DMS53 treated with DMSO at 0.1 percent for 48 hours (cell line): ENCODE data around the gene REN.

Experiments used
- DNase-seq: peaks from one replicate; lab custom pipeline; 2025; ENCODE audit not compliant: unreplicated experiment; lab: John Stamatoyannopoulos, UW

Gene REN

DNA sequence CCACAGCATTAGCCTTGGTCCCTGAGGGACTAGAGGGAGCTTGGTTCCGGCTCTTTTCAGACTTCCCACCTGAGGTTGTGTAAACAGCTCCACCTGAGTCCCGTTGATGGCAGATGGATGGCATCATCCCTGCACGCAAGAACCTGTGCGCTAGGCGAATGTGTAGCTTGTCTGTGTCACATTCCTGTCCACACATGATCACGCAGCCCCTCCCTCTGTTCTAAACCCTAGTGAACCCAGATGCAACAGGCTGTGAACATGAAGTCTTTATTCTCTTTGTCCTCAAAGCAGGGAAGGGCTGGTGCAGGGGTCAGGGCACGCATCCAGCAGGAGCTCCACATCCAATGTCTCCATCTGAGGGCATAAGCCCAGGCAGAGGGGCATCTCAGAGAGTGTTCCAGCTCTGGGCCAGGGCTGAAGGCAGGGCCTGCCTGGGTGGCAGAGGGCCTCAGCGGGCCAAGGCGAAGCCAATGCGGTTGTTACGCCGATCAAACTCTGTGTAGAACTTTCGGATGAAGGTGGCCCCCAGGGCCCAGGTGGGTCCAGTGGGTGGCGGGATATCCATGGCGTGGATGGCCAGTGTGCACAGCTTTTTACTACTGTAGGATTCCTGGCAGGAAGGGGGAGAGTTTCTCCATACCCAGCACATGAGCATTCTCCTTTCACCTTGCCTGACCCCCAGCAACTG is 11.4 kb downstream of the REN start:
- peak; percentile 44 for DNase-seq

DNA sequence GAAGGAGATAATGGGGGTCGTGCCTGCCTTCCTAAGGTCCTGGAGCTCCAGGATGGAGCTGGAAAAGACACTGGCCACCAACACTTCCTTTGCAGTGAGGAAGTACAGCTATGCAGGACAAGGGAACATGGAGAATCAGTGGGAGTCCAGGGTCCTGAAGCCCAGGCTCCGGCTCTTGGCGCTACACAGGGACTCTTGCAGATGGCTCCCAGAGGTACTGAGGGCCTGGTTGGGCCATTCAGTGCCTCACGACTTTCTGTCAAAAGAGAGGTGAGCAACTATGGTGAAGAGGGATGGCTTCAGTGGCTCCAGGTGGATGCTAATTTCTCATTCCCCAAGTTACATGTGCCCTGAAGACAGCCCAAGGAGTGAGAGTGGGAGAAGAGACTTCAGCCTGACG is 12.5 kb downstream of the REN start:
- no peak for DNase-seq

DNA sequence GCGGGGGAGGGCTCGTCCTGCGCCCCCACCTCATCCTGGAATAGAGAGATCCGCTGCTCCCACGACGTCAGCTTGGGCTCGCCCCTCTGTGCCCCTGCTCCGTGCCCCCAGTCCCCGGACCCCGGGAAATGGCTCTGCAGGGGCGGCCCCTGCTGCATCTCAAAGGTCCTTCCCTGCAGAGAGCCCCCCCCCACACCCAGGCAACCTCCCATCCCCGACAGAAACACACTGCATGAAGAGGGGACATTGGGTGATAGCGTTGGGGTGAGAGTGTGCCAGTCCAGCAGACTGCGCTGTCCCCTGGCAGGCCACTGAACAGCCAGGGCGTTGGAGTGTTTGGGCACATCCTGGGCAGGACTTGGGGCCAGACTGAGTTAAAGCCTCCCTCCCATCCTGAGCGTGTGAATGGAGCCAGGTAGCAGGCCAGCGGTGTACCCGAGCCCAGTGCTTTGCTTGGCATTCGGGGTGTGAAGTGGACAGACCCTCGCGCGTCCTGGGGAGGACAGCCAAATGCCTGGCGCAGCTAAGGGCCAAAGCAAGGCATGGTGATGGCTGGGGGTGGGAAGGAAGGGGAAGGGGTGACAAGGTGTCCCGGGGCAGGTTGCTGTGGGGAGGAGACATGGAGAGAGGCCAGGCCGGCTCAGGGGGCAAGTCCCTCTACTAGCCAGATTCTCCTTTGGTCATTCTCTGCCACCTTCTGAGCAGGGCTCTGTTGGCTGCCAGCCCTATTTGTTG is 13.7 kb downstream of the REN start:
- peak; percentile 11 for DNase-seq

DNA sequence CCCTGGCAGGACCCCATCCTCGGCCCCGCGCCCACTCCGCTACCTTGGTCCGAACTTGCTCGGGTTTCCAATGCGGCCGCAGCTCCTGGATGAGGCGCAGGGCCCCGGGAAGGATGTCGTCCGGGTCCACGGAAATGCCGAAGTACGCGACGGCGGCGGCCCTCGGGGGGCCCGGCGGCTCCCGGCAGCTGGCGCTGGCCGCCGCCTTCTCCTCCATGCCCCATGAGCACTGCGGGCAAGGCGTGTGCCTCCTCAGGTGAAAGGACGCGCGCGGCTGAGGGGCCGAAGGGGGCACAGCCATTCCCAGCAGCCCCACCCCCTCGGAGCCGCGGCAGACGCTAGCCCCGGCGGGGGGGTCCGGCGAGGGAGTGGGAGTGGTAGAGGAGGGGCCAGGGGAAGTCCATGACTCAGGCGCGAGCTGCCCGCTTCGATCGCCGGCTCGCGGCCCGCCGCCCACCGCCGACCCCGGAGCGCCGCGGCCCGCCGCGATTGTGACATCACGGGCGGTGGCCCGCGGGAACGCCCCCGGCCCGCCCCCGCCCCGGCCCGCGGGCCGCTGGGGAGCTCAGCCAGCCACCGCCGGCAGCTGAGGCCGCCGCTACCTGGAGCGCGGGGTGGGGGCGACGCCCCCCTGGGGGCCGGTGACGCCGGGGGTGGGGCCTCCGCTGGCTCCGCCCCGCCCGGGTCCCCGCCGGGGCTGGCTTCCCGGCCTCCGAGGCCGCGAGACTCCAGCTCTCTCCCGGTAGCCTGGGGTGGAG is 14.4 kb downstream of the REN start, which contains the start of gene ETNK2:
Gene ETNK2 (minus strand): TSS at position 493 of the 758 bp plus-strand sequence. CDS start 192 bp downstream, at position 301.
- DNase-seq: peak; percentile 48

DNA sequence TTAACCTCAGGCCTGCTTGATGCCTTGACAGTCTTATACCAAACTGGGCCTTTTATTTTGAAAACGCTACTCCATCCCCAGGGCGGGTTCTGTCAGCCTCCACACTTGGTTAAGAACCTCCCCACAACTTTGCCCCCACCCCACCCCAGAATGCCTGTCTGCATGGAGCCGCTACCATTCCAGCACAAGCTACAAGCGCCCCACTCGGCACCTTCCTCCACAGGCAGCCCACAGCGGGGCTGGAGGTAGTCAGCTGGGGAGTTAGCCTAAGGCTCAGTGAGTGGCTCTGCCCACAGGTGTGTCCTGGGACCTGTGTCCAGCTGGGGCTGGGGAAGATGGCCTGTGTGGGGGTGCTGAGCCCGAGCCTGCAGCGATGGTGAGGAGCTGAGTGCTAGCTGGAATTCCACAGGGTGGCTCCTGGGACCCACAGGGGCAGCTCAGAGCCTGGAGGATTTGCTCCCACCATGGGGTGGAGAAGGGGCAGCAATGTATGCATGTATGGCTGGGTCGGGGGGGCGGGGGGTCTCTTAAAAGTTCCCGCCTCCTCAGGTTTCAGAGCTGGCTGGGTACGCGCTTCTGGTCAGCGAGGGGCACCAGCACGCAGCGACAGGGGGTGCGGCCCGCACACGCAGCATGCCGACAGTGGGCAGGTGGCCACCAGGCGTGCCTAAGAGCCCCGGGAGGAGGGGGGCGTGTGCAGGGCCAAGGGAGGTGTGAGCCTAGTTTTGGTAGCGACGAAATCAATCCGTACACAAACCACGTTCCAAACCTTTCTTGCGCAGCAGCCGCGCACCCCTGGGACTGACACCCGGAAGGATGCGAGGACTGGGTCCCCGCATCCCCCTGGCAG is 15.2 kb downstream of the REN start:
- DNase-seq: no peak

DNA sequence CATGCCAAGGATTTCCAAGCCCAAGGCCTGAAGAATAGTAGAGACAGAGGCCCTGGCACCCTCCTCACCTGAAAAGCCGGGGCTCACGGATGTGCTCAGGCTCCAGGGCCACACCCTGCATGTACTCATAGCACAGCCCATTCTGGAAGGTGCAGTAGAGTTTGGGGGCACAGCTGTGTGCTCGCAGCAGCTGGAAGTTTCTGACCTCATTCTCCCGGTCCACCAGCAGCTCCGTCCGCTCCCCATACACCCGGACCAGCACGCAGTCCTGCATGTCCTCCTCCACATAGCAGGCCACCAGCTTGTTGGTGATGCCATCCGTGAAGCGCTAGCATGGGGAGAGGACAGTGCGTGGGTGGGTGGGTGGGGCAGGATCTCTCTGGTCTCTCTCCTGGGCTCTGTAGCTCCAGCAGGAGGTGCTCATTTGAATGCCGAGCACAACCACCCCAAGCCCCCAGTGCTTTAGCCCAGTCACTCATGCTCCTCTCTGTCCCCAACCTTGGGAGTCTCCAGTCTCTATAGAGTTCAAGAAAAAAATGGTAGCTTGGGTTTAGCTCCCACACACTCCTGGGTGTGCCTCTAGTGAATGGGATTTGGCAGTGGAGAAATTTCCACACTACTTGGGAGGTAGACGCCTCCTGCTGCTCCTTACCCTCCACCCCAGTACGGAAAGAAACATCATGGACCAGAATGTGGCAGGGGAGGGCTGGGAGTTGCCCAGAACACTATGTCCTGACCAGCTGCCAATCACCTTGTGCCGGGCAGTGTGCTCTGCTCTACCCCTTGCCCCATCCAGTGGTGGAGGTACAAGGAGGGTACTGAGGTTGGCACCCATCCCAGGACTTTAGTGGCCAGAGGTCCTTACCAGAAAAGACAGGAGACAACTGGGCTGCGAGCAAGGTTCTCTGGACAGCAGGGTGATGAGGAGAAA is 16.2 kb downstream of the REN start:
- no peak for DNase-seq

DNA sequence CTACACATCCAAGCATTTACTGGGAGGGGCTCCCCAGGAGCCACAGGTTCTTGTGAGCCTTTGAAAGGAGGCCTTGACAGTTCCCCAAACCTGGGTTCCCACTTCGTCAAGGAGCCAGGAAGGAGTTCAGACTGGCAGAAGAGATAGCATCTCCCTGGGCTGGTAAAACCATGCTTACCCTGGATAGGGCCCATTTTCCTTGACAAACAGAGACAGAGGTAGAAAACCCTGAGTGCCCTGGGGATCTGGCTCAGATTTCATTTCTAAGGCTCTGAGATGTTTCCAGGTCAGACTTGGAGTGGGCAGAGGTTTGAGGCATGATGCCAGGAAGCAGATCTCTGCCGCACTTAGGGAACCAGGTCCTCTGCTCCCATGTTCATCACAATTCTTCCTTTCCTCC is 17.0 kb downstream of the REN start:
- no peak for DNase-seq

DNA sequence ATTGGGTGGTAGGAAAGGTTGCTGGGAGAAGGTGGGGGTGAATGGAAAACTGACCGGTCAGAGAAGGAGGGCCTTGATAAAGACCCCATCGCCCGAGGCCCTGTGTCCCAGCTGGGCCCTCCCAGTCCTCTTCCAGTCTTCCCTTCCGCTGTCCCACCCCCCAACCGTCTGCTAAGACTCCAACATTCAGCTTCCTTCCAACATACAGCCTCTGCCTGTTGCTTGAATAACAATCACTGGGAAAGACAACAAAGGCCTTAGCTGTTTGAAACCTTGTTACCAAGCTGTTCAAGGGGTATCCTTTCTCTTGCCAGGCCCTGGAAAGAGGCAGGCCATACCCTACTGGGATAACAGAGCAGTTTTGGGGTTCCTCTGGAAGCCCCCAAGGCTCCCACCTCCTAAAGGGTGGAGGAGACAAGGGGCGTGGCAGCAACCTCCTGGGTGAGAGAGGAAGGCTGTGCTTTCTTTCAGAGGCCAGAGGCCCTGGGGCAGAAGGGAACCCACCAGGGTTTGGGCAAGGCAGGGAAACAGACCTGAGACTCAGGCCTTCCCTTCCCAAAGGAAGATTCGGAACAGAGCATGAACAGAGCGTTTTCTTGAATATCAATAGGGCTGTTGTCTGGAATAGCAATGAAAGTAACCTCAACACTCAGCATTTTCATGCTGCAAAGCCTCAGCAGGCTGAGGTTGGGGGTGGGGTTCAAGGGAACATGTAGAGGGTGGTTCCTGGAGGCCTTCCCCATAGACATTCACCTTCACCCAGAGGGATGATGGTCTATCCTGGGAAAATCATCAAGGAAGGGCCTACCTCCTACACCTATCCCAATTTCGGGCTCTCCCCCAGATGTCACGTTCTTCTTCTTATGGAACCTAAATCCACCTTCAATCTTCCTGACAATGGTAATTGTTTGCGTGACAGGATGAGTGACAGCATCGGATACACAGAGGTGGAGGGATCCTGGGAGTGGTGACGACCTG is 18.4 kb downstream of the REN start:
- DNase-seq: no peak

DNA sequence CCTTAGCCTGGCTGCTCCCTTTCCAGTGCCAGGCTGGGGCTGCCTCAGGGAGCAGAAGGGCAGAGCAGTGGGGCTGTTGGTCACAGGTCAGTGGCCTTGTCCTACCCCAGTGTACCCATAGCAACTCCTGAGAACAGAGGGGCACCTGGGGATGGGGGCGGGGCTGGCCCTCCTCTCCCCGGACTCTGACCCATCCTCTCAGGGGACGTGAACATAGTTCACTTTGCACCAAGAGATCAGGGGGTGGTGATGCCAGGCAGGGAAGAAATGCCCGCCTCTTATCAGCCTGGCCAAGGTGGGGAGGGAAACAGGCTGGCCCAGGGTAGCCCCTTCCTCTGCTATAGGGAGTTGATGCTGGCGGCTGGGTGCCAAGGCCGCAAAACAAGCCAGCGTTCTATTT is 19.2 kb downstream of the REN start:
- DNase-seq: no peak

DNA sequence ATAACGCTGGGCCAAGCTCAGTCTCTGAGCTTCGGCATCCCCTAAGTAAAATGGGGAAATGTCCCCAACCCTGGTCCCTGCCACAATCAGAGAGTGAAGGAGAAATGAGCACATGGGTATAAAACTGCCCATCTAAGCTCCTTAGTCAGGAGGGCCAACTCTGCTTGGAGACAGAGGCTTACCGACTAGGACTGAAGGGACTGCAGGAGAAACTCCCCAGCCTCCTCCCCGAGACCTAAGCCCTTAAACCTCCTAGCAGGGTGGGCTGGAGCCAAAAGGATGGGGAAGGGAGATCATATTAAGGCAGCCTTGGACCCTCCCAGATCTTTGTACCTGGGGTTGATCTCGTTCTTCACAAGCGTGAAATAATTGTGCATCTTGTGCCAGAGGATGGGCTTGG is 19.8 kb downstream of the REN start:
- DNase-seq: no peak

DNA sequence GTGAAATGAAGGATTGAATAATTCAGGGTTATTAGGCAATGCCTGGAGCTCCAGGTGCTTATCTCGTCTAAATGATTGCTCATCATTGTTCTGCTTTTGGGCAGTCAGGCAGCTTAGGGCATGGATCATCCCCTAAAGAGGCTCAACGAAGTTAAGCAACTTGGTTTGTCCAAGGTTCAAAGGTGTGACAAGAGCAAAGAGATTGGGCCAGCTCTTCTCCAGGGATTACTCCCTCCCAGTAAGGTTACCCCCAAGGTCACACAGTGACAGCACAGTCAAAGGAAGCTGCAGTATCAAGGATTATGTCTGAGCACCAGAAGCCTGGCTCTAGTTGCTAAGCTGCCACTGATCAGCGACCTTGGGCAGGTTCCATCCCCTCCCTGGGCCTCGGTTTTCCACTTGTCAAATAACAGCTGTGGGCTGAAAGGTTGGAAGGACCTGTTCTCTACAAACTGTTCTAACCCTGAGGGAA is 21.1 kb downstream of the REN start:
- no peak for DNase-seq

DNA sequence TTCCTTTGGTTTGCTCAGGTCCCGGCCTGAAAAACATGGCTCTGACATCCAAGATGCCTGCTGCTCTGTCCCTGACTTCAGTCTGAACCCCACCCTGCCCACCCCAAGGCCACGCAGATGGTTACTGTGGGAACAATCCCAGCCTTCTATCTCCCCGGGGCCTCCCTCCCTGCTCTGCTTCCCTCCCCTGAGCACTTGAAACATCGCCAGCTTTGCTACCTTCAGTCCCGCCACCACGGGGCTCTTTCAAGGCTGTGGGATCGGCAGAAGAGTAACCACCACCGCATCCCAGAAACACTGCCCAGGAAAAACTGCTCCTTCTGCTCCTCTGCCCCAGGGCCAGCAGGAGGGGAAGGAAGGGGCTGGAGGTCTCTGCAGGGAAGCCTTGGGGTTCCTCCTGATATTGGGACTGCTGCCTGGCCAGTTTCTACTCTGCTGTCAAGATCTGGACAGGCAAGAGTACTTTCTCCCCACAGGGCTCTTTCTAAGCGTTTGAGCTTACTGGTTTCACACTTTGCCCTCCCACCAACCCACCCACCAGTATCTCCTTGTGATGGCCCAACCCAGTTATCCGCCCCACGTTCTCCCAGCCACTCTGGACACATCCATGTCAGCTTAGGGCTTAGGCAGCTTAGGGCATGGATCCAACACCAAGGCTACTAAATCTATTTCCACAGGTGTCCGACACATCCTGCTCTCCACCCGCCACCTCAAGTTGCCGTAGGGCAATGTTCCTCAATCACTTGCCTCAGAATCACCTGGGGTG is 22.7 kb downstream of the REN start:
- DNase-seq: no peak

DNA sequence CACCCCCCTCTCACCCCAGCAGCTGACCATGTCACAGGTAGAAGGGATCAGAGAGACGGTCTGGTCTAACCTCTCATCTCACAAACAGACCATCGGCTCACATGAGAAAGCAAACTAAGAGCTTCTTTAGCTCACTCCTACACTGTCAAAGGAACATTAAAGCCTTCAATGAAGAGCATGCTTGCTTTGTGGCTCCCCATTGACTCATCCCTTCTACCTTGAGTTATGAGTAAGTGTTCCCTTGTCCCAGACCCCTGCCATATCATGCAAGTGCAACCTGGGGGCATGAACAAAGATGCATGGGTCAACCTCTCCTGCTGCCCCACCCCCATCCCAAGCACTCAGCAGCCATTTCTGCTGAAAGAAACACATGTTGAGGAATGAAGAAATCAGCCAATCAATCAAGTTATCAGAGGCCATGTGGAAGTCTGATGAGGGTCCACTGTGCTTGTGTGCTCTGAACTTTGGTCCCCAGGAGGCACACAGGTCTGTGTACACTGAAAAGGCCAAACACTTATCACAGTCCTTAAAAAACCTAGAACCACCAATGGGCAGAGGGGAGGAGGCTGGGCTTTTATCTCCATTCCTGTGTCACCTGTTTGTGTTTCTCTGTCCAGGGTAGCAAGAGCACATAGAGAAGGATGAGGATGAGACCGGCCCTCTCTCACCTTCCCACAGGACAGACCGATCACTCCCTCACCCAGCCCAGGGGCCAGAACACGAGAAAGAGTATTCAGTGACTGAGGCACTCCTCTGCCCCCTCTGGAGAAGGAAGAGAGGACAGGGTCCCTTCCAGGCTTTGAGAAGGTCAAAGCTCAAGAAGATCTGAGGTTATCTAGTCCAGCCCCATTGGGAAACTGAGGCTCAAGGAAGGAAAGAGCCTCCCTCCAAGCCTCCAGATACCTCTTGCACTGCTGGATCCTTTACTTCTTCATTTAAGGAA is 23.8 kb downstream of the REN start:
- DNase-seq: no peak

DNA sequence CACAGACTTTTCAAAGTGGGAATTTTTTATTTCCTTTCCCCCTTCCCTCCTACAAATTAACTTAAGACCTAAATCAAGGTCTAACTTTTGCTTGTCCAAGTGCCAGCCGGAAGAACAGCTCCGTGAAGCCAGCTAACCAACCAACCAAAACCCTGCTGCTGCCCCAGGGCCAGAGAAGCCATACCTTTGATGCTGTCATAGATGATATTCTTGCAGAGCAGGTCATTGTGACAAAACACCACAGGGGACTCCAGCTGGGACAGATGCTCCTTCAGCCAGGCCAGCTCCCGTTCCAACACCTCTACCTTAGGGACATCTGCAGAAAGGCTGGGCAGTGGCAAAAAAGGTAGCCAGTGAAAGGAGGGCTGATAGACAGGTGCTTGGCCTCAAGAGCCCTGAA is 25.0 kb downstream of the REN start:
- no peak for DNase-seq

DNA sequence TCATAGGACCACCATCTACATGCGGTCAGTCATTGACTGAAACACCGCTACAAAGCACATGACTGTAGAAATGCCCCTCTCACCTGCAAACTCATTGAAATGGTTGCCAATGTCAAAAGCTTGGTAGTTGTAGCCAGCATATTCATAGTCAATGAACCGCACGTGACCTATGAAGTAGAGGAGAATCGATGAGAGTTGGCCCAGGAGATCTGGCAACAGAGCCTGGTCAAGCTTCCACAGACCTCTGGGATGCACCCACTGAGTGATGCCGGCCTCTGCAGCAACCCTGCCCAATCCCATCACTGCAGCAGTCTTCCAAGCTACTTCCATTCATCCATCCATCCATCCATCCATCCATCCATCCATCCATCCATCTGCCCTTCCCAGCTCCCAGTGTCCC is 26.2 kb downstream of the REN start:
- no peak for DNase-seq

DNA sequence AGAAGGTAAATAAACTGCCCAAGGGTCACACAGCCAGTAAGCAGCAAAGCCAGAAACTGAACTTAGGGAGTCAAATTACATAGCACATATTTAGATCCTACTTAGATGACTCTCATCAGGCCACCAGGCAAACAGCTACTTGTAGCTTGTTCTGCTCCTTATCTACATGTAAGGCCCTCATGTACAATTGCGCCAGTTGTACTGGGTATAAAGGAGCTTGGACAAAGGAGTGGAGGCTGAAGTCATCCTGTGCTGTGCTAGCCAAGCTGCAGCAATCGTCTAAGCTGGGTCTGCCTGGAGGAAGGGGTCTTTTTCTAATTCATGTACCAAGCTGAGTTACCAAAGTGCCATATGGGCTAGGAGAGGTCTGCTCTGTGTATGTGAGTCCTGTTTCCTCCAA is 27.0 kb downstream of the REN start:
- no peak for DNase-seq

DNA sequence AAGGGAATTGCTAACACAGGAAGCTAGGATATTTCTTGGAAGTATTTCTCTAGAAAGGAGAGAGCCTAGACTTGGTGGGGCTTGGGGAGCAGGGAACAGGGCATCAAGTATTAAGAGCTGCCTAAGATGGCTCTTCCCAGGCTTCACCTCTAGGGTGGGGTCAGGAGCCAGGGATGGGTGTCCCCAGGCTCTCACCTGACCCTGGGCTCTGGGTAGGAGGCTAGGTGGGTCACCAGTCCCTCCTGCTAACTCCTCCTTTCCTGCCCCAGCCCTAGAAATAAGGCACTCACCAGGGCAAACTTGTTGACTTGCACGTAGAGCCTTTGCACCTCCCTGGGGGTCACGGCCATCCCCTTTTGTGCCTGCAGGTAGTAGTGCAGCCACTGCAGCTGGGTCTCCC is 29.3 kb downstream of the REN start:
- DNase-seq: no peak
